GM18505 (cell line): ENCODE data around the gene SLC28A2.
"Not testable (repeated sequence)": the region's sequence is repeated elsewhere in the genome, so short reads cannot be mapped to it uniquely, and the experiment has no call there.

Experiments used
- ATAC-seq: cut with Tn5 transposase; IDR thresholded peaks from one replicate; pipeline ENCODE4 v1.9.1; 2021; ENCODE audit not compliant: unreplicated experiment
- POLR2A ChIP-seq: IDR thresholded peaks from 4 replicates; pipeline ENCODE4 v1.6.1; 2011; ENCODE audit warnings: borderline replicate concordance; ENCODE audit not compliant: insufficient read depth, insufficient read length; ENCODE audit errors: extremely low read depth

Gene SLC28A2

GRCh38 chr15:45234562-45235235 lies 17.3 kb upstream of the SLC28A2 start:
- TF ChIP-seq POLR2A, result no peak
- ATAC-seq, result no peak

GRCh38 chr15:45236806-45237205 lies 15.2 kb upstream of the SLC28A2 start:
- ATAC-seq, result not testable (repeated sequence)

- TF ChIP-seq POLR2A, result no peak
- no peak for ATAC-seq
Observed at GRCh38 chr15:45242289-45242688, 9.7 kb upstream of the SLC28A2 start.

- no peak for ATAC-seq
- no peak for TF ChIP-seq POLR2A
Observed at GRCh38 chr15:45249125-45249780, 2.8 kb upstream of the SLC28A2 start.

GRCh38 chr15:45253330-45253729 lies 1.3 kb downstream of the SLC28A2 start:
- no peak for TF ChIP-seq POLR2A
- no peak for ATAC-seq

GRCh38 chr15:45254405-45254804 lies 2.4 kb downstream of the SLC28A2 start:
- no peak for TF ChIP-seq POLR2A
- ATAC-seq, result no peak

- ATAC-seq, result not testable (repeated sequence)
Observed at GRCh38 chr15:45254824-45255223, 2.8 kb downstream of the SLC28A2 start.

- no peak for ATAC-seq
- no peak for TF ChIP-seq POLR2A
Observed at GRCh38 chr15:45259796-45260195, 7.8 kb downstream of the SLC28A2 start.

GRCh38 chr15:45262906-45263461 lies 10.9 kb downstream of the SLC28A2 start:
- TF ChIP-seq POLR2A, result no peak
- ATAC-seq, result no peak

- TF ChIP-seq POLR2A, result no peak
- no peak for ATAC-seq
Observed at GRCh38 chr15:45263854-45264253, 11.8 kb downstream of the SLC28A2 start.

- TF ChIP-seq POLR2A, result no peak
- no peak for ATAC-seq
Observed at GRCh38 chr15:45265506-45265905, 13.5 kb downstream of the SLC28A2 start.

GRCh38 chr15:45268135-45268534 lies 16.1 kb downstream of the SLC28A2 start:
- no peak for TF ChIP-seq POLR2A
- ATAC-seq, result no peak

- no peak for ATAC-seq
- no peak for TF ChIP-seq POLR2A
Observed at GRCh38 chr15:45274636-45275380, 22.8 kb downstream of the SLC28A2 start.

- ATAC-seq, result no peak
- TF ChIP-seq POLR2A, result no peak
Observed at GRCh38 chr15:45276831-45277230, 24.8 kb downstream of the SLC28A2 start.
